GM18507 (cell line): ENCODE measurements around the gene SHLD1.
"Not testable (repeated sequence)": the region's sequence is repeated elsewhere in the genome, so short reads cannot be mapped to it uniquely, and the experiment has no call there.

Experiments used
- DNase-seq: peaks from one replicate; pipeline ENCODE4 v3.0.0; 2011; ENCODE audit warnings: low read depth; ENCODE audit not compliant: insufficient read length; ENCODE audit errors: extremely low spot score
- FAIRE-seq: peaks from 2 replicates; lab custom pipeline; 2011; peaks lifted over from hg19 to GRCh38; lab: Jason Lieb, UNC

The SHLD1 gene

GRCh38 chr20:5734602-5735001, 15.6 kb upstream of the SHLD1 start:
- DNase-seq (no peak), FAIRE-seq (no peak)

- FAIRE-seq (no peak), DNase-seq (no peak)
These were observed 14.2 kb upstream of the SHLD1 start for GRCh38 chr20:5735845-5736510.

GRCh38 chr20:5737619-5737953, 12.6 kb upstream of the SHLD1 start:
- DNase-seq (no peak), FAIRE-seq (no peak)

GRCh38 chr20:5737966-5738365, 12.2 kb upstream of the SHLD1 start:
- no peak for DNase-seq
- FAIRE-seq: no peak

- not testable (repeated sequence) for FAIRE-seq, DNase-seq
These were observed 9.6 kb upstream of the SHLD1 start for GRCh38 chr20:5740643-5741042.

GRCh38 chr20:5741089-5741488, 9.1 kb upstream of the SHLD1 start:
- no peak for FAIRE-seq
- no peak for DNase-seq

GRCh38 chr20:5742041-5742440, 8.2 kb upstream of the SHLD1 start:
- FAIRE-seq (no peak), DNase-seq (no peak)

- no peak for FAIRE-seq
- DNase-seq: no peak
These were observed 4.7 kb upstream of the SHLD1 start for GRCh38 chr20:5745416-5746030.

- DNase-seq (no peak), FAIRE-seq (no peak)
These were observed 4.1 kb upstream of the SHLD1 start for GRCh38 chr20:5746064-5746463.

GRCh38 chr20:5748246-5748645, 2.0 kb upstream of the SHLD1 start:
- FAIRE-seq (no peak), DNase-seq (no peak)

GRCh38 chr20:5749512-5749951, 669 bp upstream of the SHLD1 start:
- not testable (repeated sequence) for FAIRE-seq

GRCh38 chr20:5751856-5752255, 1.7 kb downstream of the SHLD1 start:
- DNase-seq (no peak), FAIRE-seq (no peak)

More at GRCh38 chr20:5749512-5749951, 669 bp upstream of the SHLD1 start:
- DNase-seq: not testable (repeated sequence)

- no peak for FAIRE-seq
- DNase-seq: no peak
These were observed 3.6 kb downstream of the SHLD1 start for GRCh38 chr20:5753814-5754213.

GRCh38 chr20:5757949-5758348, 7.7 kb downstream of the SHLD1 start:
- no peak for DNase-seq
- FAIRE-seq: no peak

- DNase-seq (no peak), FAIRE-seq (peak; percentile 62)
These were observed 16.0 kb downstream of the SHLD1 start for GRCh38 chr20:5766085-5766764.

- DNase-seq (no peak), FAIRE-seq (peak; percentile 12)
These were observed 17.4 kb downstream of the SHLD1 start for GRCh38 chr20:5767493-5768098.

- no peak for DNase-seq
- peak; percentile 78 for FAIRE-seq
These were observed 20.2 kb downstream of the SHLD1 start for GRCh38 chr20:5770231-5770986.

GRCh38 chr20:5770987-5771318, 20.8 kb downstream of the SHLD1 start:
- DNase-seq (no peak), FAIRE-seq (no peak)

- FAIRE-seq: no peak
- no peak for DNase-seq
These were observed 22.5 kb downstream of the SHLD1 start for GRCh38 chr20:5772704-5773103.

GRCh38 chr20:5773589-5773988, 23.4 kb downstream of the SHLD1 start:
- DNase-seq (no peak), FAIRE-seq (no peak)
